HUES48 (cell line): ENCODE data around the gene TACC2.

Experiments used
- H3K27ac ChIP-seq: one replicate; pipeline ENCODE4 v1.7.0; 2013; ENCODE audit warnings: low read depth, low read length, inconsistent platforms
- H3K27me3 ChIP-seq: 2 replicates; pipeline ENCODE4 v1.6.1; 2013; ENCODE audit warnings: mild to moderate bottlenecking, low read length; ENCODE audit not compliant: control insufficient read depth, insufficient read depth
- H3K36me3 ChIP-seq: 2 replicates; pipeline ENCODE4 v1.6.1; 2013; ENCODE audit warnings: low read length; ENCODE audit not compliant: control insufficient read depth, insufficient read depth
- H3K4me1 ChIP-seq: 2 replicates; pipeline ENCODE4 v1.6.1; 2013; ENCODE audit warnings: mild to moderate bottlenecking, low read length; ENCODE audit not compliant: control insufficient read depth, insufficient read depth
- H3K4me3 ChIP-seq: 2 replicates; pipeline ENCODE4 v1.5.1; 2013; ENCODE audit warnings: mild to moderate bottlenecking, low read depth, low read length
- H3K9ac ChIP-seq: 2 replicates; pipeline ENCODE4 v1.6.1; 2013; ENCODE audit warnings: mild to moderate bottlenecking, low read depth, low read length, moderate library complexity
- H3K9me3 ChIP-seq: 2 replicates; pipeline ENCODE4 v1.6.1; 2013; ENCODE audit warnings: low read length; ENCODE audit not compliant: control insufficient read depth, insufficient read depth

The TACC2 gene

DNA sequence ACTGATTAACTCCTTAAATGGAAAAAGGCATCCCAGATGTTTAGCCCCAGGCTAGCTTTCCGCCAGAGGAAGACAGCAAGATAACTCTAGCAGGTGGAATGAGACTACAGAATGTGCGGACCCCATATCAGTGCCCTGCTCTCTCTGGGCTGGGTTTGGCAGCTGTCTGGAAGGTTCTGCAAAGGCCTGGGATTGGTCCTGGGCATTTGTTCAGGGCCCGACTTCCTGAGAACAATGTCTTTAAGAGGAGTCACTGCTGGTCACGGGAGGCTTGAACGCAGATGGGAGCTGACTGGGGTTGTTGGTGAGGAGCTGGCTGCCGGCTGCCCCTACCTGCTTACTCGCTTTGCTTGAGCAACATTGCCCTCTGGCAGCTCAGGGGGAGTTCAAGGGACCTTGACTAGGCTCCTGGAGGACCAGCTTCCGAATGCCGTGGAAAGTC is 151.5 kb downstream of the TACC2 start:
- Histone ChIP-seq H3K4me3 (no peak overlapping the region), H3K4me1 (peaks cover 11% of the 10 kb centered on the region), H3K27me3 (no peaks in the 10 kb centered on the region), H3K27ac (peak overlapping the region; percentile 15), H3K9me3 (no peaks in the 10 kb centered on the region), H3K9ac (no peak overlapping the region), H3K36me3 (peaks cover 8% of the 10 kb centered on the region)

DNA sequence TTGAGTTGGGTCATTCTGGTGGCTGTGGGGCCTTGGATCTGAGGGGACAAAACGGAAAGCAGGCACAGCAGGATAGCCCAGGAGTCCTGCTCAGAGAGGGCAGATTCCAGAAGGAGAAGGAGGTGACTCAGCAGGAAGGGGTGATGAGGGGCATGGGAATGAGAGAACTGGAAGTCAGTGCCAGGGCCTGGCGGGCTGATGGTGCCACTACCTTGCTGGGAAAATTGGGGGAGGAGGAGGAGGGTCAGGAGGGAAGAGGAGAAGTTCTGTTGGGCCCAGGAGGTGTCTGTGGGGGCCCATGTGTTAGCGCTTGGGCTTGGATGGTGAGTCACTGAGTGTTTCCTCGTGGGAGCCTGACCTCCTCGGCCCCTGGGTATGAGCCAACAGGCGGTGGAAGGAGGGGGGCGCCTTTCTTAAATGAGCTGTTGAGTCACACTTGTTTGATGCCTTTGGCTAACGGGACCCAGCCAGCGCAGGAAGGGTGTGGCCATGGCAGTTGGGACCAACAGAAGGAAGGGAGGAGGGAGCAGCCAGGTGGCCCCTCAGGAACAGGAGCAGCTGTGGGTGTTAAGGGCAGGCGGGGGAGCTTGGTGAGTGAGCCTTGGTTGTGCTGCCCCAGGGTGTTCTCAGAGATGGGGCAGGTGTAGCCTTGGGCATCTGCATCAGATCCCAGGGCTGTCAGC is 152.1 kb downstream of the TACC2 start:
- no peak overlapping the region for H3K4me3 ChIP-seq
- peak overlapping the region; percentile 15 for H3K27ac ChIP-seq
- no peak overlapping the region for H3K9ac ChIP-seq
- H3K9me3 ChIP-seq: no peaks in the 10 kb centered on the region
- peaks cover 11% of the 10 kb centered on the region for H3K4me1 ChIP-seq
- H3K36me3 ChIP-seq: peaks cover 8% of the 10 kb centered on the region
- H3K27me3 ChIP-seq: no peaks in the 10 kb centered on the region

- H3K36me3 ChIP-seq: peaks cover 8% of the 10 kb centered on the region
- peaks cover 11% of the 10 kb centered on the region for H3K4me1 ChIP-seq
- no peak overlapping the region for H3K9ac ChIP-seq
- H3K9me3 ChIP-seq: no peaks in the 10 kb centered on the region
- no peak overlapping the region for H3K27ac ChIP-seq
- H3K4me3 ChIP-seq: no peak overlapping the region
- no peaks in the 10 kb centered on the region for H3K27me3 ChIP-seq
Measured at GRCh38 chr10:122141821-122142640, 153.1 kb downstream of the TACC2 start.

GRCh38 chr10:122142641-122143237 is 153.8 kb downstream of the TACC2 start:
- Histone ChIP-seq H3K4me1 (peaks cover 11% of the 10 kb centered on the region), H3K9ac (no peak overlapping the region)

GRCh38 chr10:122143238-122143841 is 154.4 kb downstream of the TACC2 start:
- H3K27ac ChIP-seq: no peak overlapping the region
- no peaks in the 10 kb centered on the region for H3K9me3 ChIP-seq
- peaks cover 12% of the 10 kb centered on the region for H3K4me1 ChIP-seq
- H3K36me3 ChIP-seq: peaks cover 8% of the 10 kb centered on the region
- H3K4me3 ChIP-seq: no peak overlapping the region
- no peak overlapping the region for H3K9ac ChIP-seq
- H3K27me3 ChIP-seq: no peaks in the 10 kb centered on the region

More at GRCh38 chr10:122142641-122143237, 153.8 kb downstream of the TACC2 start:
- Histone ChIP-seq H3K4me3 (no peak overlapping the region), H3K27ac (no peak overlapping the region), H3K9me3 (no peaks in the 10 kb centered on the region), H3K27me3 (no peaks in the 10 kb centered on the region), H3K36me3 (peaks cover 8% of the 10 kb centered on the region)

GRCh38 chr10:122144199-122144598 is 155.2 kb downstream of the TACC2 start:
- Histone ChIP-seq H3K27ac (no peak overlapping the region), H3K36me3 (peaks cover 8% of the 10 kb centered on the region), H3K27me3 (no peaks in the 10 kb centered on the region), H3K9ac (no peak overlapping the region), H3K4me3 (no peak overlapping the region), H3K9me3 (no peaks in the 10 kb centered on the region), H3K4me1 (peaks cover 19% of the 10 kb centered on the region)

- Histone ChIP-seq H3K36me3 (peaks cover 8% of the 10 kb centered on the region), H3K4me3 (no peak overlapping the region), H3K4me1 (peaks cover 19% of the 10 kb centered on the region), H3K9me3 (no peaks in the 10 kb centered on the region), H3K27ac (no peak overlapping the region), H3K9ac (no peak overlapping the region), H3K27me3 (no peaks in the 10 kb centered on the region)
Measured at GRCh38 chr10:122145113-122145512, 156.2 kb downstream of the TACC2 start.

DNA sequence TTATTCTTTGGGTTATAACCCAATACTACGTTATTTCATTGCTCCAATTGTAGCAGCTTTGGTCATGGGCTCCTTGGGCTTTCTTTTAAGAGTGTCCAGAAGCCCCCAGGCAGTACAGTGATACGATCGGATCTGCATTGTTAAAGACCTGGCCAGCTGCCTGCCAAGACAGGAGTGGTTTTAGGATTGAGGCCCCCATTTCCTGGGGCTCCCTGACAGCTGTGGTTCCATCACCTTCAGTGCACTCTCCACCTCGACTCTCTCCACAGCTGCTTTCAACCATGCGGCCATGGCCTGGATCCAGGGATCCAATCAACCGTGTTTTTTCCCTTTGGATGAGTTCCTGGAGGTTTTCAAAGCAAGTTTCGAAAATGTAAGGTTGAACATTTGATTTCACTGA is 158.7 kb downstream of the TACC2 start:
- H3K4me3 ChIP-seq: no peak overlapping the region
- peaks cover 8% of the 10 kb centered on the region for H3K4me1 ChIP-seq
- H3K9ac ChIP-seq: no peak overlapping the region
- H3K36me3 ChIP-seq: peaks cover 8% of the 10 kb centered on the region
- H3K27me3 ChIP-seq: no peaks in the 10 kb centered on the region
- no peaks in the 10 kb centered on the region for H3K9me3 ChIP-seq
- H3K27ac ChIP-seq: no peak overlapping the region

DNA sequence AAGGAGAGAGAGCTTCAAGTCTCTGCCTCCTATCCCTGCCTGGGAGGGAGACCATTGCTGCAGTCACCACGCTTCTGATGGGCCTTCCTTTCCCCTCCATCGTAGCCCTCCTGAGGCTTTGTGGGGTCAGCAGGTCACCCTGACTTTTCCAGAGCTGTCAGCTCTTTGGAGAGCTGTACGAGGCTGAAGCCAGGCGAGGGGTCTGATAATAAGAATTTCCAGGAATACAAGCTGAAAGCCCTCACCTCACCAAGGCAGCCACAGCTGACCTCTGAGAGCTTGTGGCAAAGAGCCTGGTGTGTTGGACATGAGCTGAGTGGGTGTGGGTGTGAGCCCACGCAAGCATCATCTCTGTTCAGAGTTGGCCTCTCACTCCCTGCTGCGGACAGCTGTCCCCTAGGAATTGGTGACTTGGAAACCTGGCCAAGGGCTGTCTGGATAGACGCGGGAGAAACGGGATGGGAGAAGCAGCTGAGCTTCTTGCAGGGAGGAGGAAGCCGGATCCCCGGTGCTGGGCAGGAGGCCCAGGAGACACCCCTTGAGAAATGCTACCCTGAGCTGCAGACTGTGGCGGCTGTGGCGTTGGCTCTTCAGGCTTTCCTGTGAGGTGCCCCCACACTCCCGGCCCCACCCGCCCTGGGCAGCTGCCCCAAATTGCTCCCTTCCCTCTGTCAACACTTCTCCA is 160.1 kb downstream of the TACC2 start:
- no peak overlapping the region for H3K4me3 ChIP-seq
- no peaks in the 10 kb centered on the region for H3K27me3 ChIP-seq
- H3K9ac ChIP-seq: 0 out of 2 replicates have a peak overlapping the region, but pooled peaks have one; percentile 17
- H3K4me1 ChIP-seq: peaks cover 8% of the 10 kb centered on the region
- H3K36me3 ChIP-seq: peaks cover 8% of the 10 kb centered on the region
- no peaks in the 10 kb centered on the region for H3K9me3 ChIP-seq
- no peak overlapping the region for H3K27ac ChIP-seq
